Right ventricle myocardium superior (tissue), 1 donor: ENCODE results near the gene AGAP1. TPM values are rescaled to one million over a fixed set of nuclear protein-coding genes. Genes with fewer than 3 reads are reported as not detected.

Source experiments
- ATAC-seq: fragments of 200-7000 bp; cut with Tn5 transposase; one replicate; pipeline ENCODE4 v1.9.1; 2020; ENCODE audit warnings: mild to moderate bottlenecking; ENCODE audit not compliant: poor library complexity
- DNase-seq: peaks from one replicate; pipeline ENCODE4 v3.0.0-alpha.2; 2020
- intact Hi-C: fragments of 100-400 bp; cut with DNase I; formaldehyde crosslinking; loops from one replicate; pipeline ENCODE4 v1.11.2; 2022
- total RNA-seq: library from RNA; stranded (reverse); fragmentation: NEBNext Ultra II Directional; extraction: Animal tissue kit (Norgen Biotek cat#: 25700); gene quantifications from one replicate; pipeline ENCODE4 v1.2.1, GENCODE V29; 2021
- donor health status: DM: no; HTN: yes; CAD: no; lungs with severe emphysema.

Gene AGAP1
- total RNA-seq, 1 donor from 2014 or later = 25.4 TPM

- DNase-seq (no peak), ATAC-seq (no peak)
- intact Hi-C loops = no loop called here
These were observed 62.2 kb downstream of the AGAP1 start for GRCh38 chr2:235556086-235556485.

DNA sequence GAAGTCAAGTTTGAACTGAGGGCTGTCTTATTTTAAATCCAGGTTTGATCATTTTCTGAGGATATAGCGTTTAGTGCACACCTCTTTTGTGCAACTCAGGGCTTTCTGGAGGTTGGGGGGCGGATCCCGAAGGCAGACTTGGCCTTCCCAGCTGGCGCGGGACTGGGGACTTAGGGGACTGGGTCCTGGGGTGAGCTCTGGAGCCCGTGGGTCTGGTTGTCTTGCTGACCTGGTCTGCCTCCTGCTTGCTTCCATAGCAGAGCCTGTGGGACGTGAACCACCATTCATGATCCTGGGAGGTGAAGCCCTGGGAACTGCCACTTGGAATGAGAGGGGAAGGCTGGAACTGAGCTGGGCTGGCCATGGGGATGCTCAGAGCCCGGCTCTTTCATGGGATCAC lies 63.1 kb downstream of the AGAP1 start:
- intact Hi-C loops = no loop called here
- no peak for ATAC-seq
- no peak for DNase-seq

DNA sequence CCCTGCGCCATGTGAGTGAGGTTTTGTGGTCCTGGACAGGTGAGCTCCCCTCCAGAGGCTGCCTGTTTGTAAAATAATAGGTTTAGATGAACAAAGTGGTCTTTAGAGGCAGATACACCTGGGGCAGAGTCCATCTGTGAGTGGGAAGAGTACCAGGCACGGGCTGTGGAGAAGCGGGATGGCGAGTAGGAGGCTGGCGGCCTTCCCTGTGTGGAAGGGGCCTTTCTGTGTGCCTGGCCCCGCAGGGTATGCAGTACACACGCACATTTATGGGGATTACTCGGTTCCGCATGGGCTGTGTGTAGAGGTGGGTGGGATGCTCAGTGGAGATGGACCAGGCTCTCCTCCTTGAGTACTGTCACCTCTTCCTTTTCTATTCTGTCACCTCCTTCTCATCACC lies 64.1 kb downstream of the AGAP1 start:
- DNase-seq (no peak), ATAC-seq (no peak)
- intact Hi-C loops = no loop called here

GRCh38 chr2:235558572-235558971 lies 64.7 kb downstream of the AGAP1 start:
- ATAC-seq = no peak
- no peak for DNase-seq
- intact Hi-C loops = no loop called here

GRCh38 chr2:235560345-235560744 lies 66.5 kb downstream of the AGAP1 start:
- intact Hi-C loops = no loop called here
- ATAC-seq = no peak
- DNase-seq = no peak

DNA sequence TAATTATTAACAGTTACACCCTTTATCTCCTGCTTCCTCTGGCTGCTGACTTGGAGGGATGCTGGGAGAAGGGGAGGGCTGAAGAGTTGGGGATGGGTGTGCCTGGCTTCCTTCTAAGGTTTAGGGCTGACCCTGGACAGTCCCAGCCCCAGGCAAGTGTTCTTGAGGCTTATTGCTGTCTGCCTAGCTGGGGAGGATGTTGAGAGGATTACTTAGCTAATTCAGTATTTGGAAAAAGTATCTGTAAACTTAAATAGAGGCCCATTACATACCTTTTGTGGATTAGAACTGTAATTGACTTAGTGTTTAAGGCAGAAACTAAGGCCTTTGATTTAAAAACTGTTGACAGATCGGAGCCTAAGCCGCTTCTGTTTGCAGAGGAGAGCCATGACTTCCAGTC lies 67.6 kb downstream of the AGAP1 start:
- DNase-seq (no peak), ATAC-seq (no peak)
- intact Hi-C loops = no loop called here

GRCh38 chr2:235562065-235562747 lies 68.4 kb downstream of the AGAP1 start:
- ATAC-seq (no peak), DNase-seq (no peak)
- intact Hi-C loops = no loop called here

- intact Hi-C loops = no loop called here
- no peak for ATAC-seq
These were observed 69.4 kb downstream of the AGAP1 start for GRCh38 chr2:235563056-235563910.

DNA sequence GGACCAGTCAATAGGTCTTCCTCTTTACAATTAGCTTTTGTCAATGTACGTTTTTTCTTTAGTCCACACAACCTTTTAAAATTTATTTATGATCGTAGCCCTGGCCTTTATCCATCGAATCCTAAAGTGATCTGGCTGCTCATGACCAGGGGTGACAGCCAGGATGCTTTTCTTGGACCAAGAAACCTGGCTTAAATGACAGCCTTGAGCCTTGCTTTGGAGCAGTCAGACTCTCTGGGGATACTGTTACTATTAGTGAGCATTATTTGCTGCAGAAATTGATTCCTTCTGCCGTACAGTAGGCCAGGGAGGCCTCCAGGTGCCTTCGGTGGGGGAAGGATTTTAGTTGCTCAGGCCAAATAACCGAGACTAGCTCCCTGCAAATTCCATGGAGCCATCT lies 70.2 kb downstream of the AGAP1 start:
- DNase-seq (no peak), ATAC-seq (no peak)
- intact Hi-C loops = no loop called here

More at GRCh38 chr2:235563056-235563910, 69.4 kb downstream of the AGAP1 start:
- no peak for DNase-seq

- intact Hi-C loops = no loop called here
- DNase-seq (no peak), ATAC-seq (no peak)
These were observed 71.2 kb downstream of the AGAP1 start for GRCh38 chr2:235564884-235565530.

GRCh38 chr2:235566415-235566814 lies 72.6 kb downstream of the AGAP1 start:
- intact Hi-C loops = no loop called here
- no peak for ATAC-seq
- DNase-seq = no peak

DNA sequence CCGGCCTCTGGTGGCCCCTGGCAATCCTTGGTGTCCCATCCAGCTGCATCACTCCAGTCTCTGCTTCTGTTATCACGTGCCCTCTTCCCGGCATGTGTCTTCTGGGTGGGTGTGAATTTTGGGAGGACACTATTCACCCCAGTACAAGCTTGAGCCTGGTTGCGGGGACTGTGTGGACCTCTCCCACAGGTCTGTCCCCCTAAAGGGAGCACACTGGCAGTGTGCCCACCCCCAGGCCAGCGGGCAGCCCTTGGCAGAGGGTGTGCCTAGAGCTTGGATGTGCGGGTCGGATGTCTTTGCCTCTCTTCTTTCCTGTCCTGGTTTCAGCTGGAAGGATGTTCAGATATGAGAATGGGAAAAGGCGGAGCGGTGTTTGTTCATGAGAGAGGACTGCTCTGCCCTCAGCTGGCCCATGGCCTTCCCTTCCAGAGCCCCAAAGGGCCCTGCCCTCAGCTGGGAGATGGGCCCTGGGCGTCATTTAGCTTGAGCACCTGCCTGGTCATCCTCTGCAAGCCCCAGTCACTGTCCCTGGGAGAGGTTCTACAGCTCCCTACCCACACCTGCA lies 73.2 kb downstream of the AGAP1 start:
- peak; percentile 3 for DNase-seq
- intact Hi-C loops = no loop called here

DNA sequence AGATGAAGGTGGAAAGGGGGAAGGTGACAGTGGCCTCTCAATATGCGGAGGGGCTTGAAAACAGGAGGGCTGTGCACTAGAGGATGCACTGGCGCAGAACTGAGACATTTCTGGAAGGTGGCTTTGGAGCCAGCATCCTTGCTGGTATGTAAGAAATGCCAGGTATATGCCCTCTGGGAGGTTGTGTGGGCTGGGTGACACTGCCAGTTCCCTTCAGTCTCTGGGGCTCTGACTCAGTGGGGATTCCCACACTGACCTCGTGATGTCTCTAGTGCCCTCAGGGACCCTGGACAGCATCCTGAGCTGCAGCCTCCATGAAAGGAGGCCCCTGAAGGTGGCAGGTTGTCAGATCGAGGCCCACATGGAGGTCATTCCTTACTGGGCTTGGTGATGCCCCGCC lies 74.0 kb downstream of the AGAP1 start:
- ATAC-seq (no peak), DNase-seq (peak; percentile 17)
- intact Hi-C loops = no loop called here

More for the DNA sequence above, 73.2 kb downstream of the AGAP1 start:
- ATAC-seq = no peak

DNA sequence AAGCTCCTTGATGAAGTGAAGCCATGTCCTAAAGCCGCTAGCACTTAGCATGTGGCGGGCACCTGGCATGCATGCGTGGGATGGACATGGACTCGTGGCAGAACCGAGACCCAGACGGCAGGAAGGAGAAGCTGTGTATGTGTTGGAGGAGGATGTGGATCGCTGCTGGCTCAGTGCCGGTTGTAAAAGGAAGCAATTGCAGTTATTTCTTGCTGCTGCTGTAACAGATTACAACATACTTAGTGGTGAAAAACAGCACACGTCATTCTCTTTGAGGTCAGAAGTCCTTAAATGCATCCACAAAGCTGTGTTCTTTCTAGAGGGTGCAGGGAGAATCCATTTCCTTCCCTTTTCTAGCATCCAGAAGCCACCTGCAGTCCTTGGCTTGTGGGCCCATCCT lies 74.6 kb downstream of the AGAP1 start:
- intact Hi-C loops = no loop called here
- peak; percentile 27 for DNase-seq
- ATAC-seq = no peak

GRCh38 chr2:235569837-235570236 lies 76.0 kb downstream of the AGAP1 start:
- intact Hi-C loops = no loop called here
- ATAC-seq = no peak
- DNase-seq = no peak

DNA sequence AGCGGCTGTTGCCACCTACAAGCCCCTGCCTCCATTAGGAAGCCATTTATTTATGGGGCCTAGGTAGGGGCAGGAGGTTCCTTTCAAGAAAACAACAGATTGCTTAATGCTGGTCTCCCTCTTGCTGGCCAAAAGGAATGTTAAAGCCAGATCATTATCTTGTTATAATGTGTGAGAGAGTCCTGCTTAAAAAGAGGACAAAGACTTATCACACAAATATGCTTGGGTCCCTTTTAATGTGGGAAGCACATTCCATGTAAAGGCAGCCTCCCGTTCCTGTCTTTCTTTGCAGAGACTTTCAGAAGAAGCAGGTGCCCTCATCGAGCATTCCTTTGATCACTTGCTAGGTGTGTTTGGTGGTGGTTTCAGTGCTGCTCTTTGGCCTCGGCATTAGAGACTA lies 76.4 kb downstream of the AGAP1 start:
- ATAC-seq (no peak), DNase-seq (no peak)
- intact Hi-C loops = no loop called here

DNA sequence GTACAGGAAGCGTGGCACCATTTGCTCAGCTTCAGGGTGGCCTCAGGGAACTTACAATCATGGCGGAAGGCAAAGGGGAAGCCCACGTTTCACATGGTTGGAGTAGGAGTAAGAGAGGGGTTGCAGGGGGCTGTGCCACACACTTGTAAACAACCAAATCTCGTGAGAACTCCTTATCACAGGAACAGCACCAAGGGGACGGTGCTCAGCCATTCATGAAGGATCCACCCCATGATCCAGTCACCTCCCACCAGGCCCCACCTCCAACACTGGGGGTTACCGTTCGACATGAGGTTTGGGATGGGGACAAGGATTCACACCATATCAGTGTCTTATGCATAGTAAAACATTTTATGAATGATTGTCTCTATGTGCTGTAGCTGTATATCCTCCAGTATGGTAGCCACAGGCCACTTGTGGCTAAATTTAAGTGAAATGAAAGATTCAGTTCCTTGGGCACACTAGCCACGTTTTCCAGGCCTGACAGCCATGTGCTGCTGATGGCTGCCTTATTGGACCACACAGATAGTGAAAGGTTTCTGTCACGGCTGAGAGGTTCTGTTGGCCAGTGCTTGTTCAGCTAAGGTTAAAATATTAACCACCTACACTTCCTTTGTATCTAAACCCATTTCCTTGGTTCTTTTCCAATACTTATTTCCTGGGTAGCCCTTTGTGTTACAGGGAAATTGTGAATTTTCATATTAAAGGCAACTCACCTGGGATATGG lies 77.3 kb downstream of the AGAP1 start:
- ATAC-seq (no peak), DNase-seq (no peak)
- intact Hi-C loops = no loop called here

DNA sequence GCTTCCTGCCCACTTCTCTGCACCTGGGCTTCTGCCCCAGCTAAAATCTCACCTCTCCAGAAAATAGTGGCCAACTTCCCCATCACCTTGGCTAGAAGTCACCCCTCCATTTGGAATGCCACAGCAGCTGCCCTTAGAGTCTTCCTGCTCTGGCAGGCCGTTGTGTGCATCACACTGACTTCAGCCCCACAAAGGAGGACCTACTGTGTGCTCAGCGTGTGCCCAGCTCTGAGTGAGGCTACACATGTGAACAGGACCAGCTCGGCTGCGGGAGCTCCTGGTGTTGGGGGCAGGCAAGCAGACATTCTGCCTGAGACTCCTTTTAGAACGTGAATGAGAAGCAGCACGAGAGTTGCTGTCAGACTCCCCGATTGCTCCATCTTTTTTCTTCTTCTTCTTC lies 78.7 kb downstream of the AGAP1 start:
- ATAC-seq (no peak), DNase-seq (no peak)
- intact Hi-C loops = no loop called here
